H1 (cell line): ENCODE results near the gene DAPK1. TPM values are rescaled to one million over a fixed set of nuclear protein-coding genes. Genes with fewer than 3 reads are reported as not detected.

ENCODE experiments used
- CTCF ChIA-PET: fragments of 300-600 bp; sonication (Branson Sonifier 250); formaldehyde crosslinking; loops from one replicate; lab custom pipeline; 2021; ENCODE audit not compliant: partially characterized antibody; lab: Charles Lee
- POLR2A ChIA-PET: fragments of 300-600 bp; sonication (Branson Sonifier 250); formaldehyde crosslinking; loops from one replicate; lab custom pipeline; 2021; ENCODE audit warnings: inconsistent platforms; ENCODE audit not compliant: partially characterized antibody; lab: Charles Lee
- DNase-seq, 2 experiments: peaks; one replicate each; pipeline versions ENCODE4 v3.0.0 to v3.0.0-alpha.2; 2010 to 2022; ENCODE audit warnings: low spot score in 2 of 2, low read depth in 1 of 2, mixed read lengths in 1 of 2
- FAIRE-seq: peaks from 2 replicates; lab custom pipeline; 2011; peaks lifted over from hg19 to GRCh38; lab: Jason Lieb, UNC
- H2AFZ ChIP-seq: 2 replicates; pipeline ENCODE4 v1.8.1; 2012; ENCODE audit warnings: low read length, inconsistent platforms
- H2AK5ac ChIP-seq: 2 replicates; pipeline ENCODE4 v1.6.1; 2013; ENCODE audit warnings: low read depth, low read length
- H2BK120ac ChIP-seq: replicated peaks from 2 replicates; pipeline ENCODE3; 2013; ENCODE audit warnings: low read depth, low read length, inconsistent platforms
- H2BK12ac ChIP-seq: 2 replicates; pipeline ENCODE4 v1.6.1; 2013; ENCODE audit warnings: low read depth, low read length
- H2BK15ac ChIP-seq: 2 replicates; pipeline ENCODE4 v1.6.1; 2013; ENCODE audit warnings: low read length
- H2BK20ac ChIP-seq: 2 replicates; pipeline ENCODE4 v1.6.1; 2013; ENCODE audit warnings: low read length
- H2BK5ac ChIP-seq: 2 replicates; pipeline ENCODE4 v1.6.1; 2013; ENCODE audit warnings: low read depth, low read length
- H3K14ac ChIP-seq: 2 replicates; pipeline ENCODE4 v1.6.1; 2013; ENCODE audit warnings: inconsistent platforms; ENCODE audit not compliant: insufficient read length
- H3K18ac ChIP-seq: 2 replicates; pipeline ENCODE4 v1.6.1; 2013; ENCODE audit warnings: low read length; ENCODE audit errors: extremely low read depth
- H3K23ac ChIP-seq: 2 replicates; pipeline ENCODE4 v1.6.1; 2013; ENCODE audit warnings: inconsistent platforms; ENCODE audit not compliant: insufficient read length
- H3K23me2 ChIP-seq: 2 replicates; pipeline ENCODE4 v1.6.1; 2013; ENCODE audit warnings: low read depth, low read length
- H3K27ac ChIP-seq: 2 replicates; pipeline ENCODE4 v1.6.1; 2011; ENCODE audit warnings: low read depth, low read length, inconsistent platforms
- H3K27me3 ChIP-seq, 4 experiments: replicated peaks in 1 of 4; 1 replicate in 1 of 4; 2 replicates in 3 of 4; pipeline versions ENCODE4 v1.6.1 to v1.8.1; 2011 to 2013; ENCODE audit warnings: low read length in 3 of 4, mild to moderate bottlenecking in 3 of 4, inconsistent platforms in 2 of 4, mixed read lengths in 2 of 4, moderate library complexity in 1 of 4; ENCODE audit not compliant: control insufficient read depth in 3 of 4, insufficient read depth in 3 of 4; ENCODE audit errors: extremely low read depth in 1 of 4
- H3K36me3 ChIP-seq, 4 experiments: 2 replicates each; pipeline versions ENCODE4 v1.6.1 to v1.8.1; 2011 to 2013; ENCODE audit warnings: mild to moderate bottlenecking in 4 of 4, low read length in 3 of 4, moderate library complexity in 2 of 4, control low read depth in 1 of 4, inconsistent platforms in 1 of 4; ENCODE audit not compliant: insufficient read depth in 4 of 4, control insufficient read depth in 2 of 4
- H3K4ac ChIP-seq: replicated peaks from 2 replicates; pipeline ENCODE3; 2013; ENCODE audit warnings: low read length, low read depth, mixed read lengths, inconsistent platforms; ENCODE audit not compliant: insufficient read length
- H3K4me1 ChIP-seq, 4 experiments: replicated peaks in 1 of 4; 1 replicate in 1 of 4; 2 replicates in 3 of 4; pipeline versions ENCODE4 v1.6.1 to v1.8.1; 2011 to 2013; ENCODE audit warnings: low read length in 3 of 4, inconsistent platforms in 2 of 4, mixed read lengths in 1 of 4; ENCODE audit not compliant: insufficient read depth in 4 of 4, control insufficient read depth in 3 of 4
- H3K4me2 ChIP-seq, 2 experiments: 2 replicates each; pipeline versions ENCODE4 v1.6.1 to v1.8.1; 2011 to 2013; ENCODE audit warnings: low read depth in 2 of 2, low read length in 2 of 2, control low read depth in 1 of 2, inconsistent platforms in 1 of 2, mild to moderate bottlenecking in 1 of 2; ENCODE audit not compliant: insufficient read depth in 1 of 2
- H3K4me3 ChIP-seq, 4 experiments: fragments of 200-600, 300-600 bp in 1 of 4; sonication (generic), shearing (Covaris generic), sonication (Bioruptor Twin) in 1 of 4; 2 replicates each; pipeline versions ENCODE4 v1.5.1 to v1.8.1; 2011 to 2016; ENCODE audit warnings: low read length in 4 of 4, low read depth in 3 of 4, control low read depth in 2 of 4, inconsistent platforms in 2 of 4, mild to moderate bottlenecking in 2 of 4, mixed read lengths in 1 of 4, moderate library complexity in 1 of 4; ENCODE audit not compliant: insufficient read depth in 2 of 4; ENCODE audit errors: extremely low read depth in 1 of 4
- H3K56ac ChIP-seq: replicated peaks from 2 replicates; pipeline ENCODE3; 2013; ENCODE audit warnings: low read depth, mild to moderate bottlenecking, mixed read lengths, low read length, inconsistent platforms; ENCODE audit not compliant: insufficient read length
- H3K79me1 ChIP-seq: 2 replicates; pipeline ENCODE4 v1.6.1; 2013; ENCODE audit warnings: low read depth, low read length, control low read depth
- H3K79me2 ChIP-seq, 2 experiments: 2 replicates each; pipeline versions ENCODE4 v1.6.1 to v1.8.1; 2012 to 2013; ENCODE audit warnings: low read length in 2 of 2, mild to moderate bottlenecking in 2 of 2, inconsistent platforms in 1 of 2; ENCODE audit not compliant: insufficient read depth in 2 of 2, control insufficient read depth in 1 of 2
- H3K9ac ChIP-seq, 4 experiments: replicated peaks in 1 of 4; 1 replicate in 1 of 4; 2 replicates in 3 of 4; pipeline versions ENCODE4 v1.6.1 to v1.8.1; 2011 to 2013; ENCODE audit warnings: low read depth in 3 of 4, low read length in 3 of 4, control low read depth in 2 of 4, mild to moderate bottlenecking in 2 of 4, moderate library complexity in 2 of 4, inconsistent platforms in 1 of 4; ENCODE audit errors: extremely low read depth in 1 of 4
- H3K9me3 ChIP-seq, 2 experiments: 2 replicates each; pipeline versions ENCODE4 v1.6.1 to v1.8.1; 2012 to 2013; ENCODE audit warnings: mild to moderate bottlenecking in 2 of 2, moderate library complexity in 2 of 2, control low read depth in 1 of 2, inconsistent platforms in 1 of 2, low read depth in 1 of 2, low read length in 1 of 2, mixed read lengths in 1 of 2; ENCODE audit not compliant: insufficient read depth in 2 of 2
- H4K20me1 ChIP-seq, 2 experiments: replicated peaks in 1 of 2; 2 replicates each; pipeline versions ENCODE3 to v1.8.1; 2011 to 2013; ENCODE audit warnings: inconsistent platforms in 2 of 2, low read length in 2 of 2, mild to moderate bottlenecking in 1 of 2; ENCODE audit not compliant: insufficient read depth in 2 of 2, control insufficient read depth in 1 of 2
- H4K5ac ChIP-seq: 2 replicates; pipeline ENCODE4 v1.6.1; 2013; ENCODE audit warnings: low read length, low read depth, mixed read lengths, inconsistent platforms; ENCODE audit not compliant: insufficient read length
- H4K8ac ChIP-seq: 2 replicates; pipeline ENCODE4 v1.8.0; 2013; ENCODE audit warnings: mild to moderate bottlenecking, moderate library complexity, low read length, inconsistent platforms; ENCODE audit not compliant: insufficient read depth; ENCODE audit errors: extremely low read depth
- H4K91ac ChIP-seq: replicated peaks from 2 replicates; pipeline ENCODE3; 2013; ENCODE audit warnings: low read length, mixed read lengths, inconsistent platforms; ENCODE audit not compliant: insufficient read length
- CBX5 ChIP-seq: fragments of 300-800, 300-1000 bp; sonication (generic); IDR thresholded peaks from 2 replicates; pipeline ENCODE4 v1.7.1; 2016; ENCODE audit warnings: antibody characterized with exemption, low read length, low read depth
- CHD2 ChIP-seq: IDR thresholded peaks from 2 replicates; pipeline ENCODE4 v1.6.1; 2012; ENCODE audit warnings: low read length, improper control_type of control experiment
- CREB1 ChIP-seq: IDR thresholded peaks from 2 replicates; pipeline ENCODE4 v1.6.1; 2012; ENCODE audit warnings: inconsistent platforms
- CTBP2 ChIP-seq: IDR thresholded peaks from 2 replicates; pipeline ENCODE4 v1.7.0; 2011; ENCODE audit warnings: borderline replicate concordance, mild to moderate bottlenecking, moderate library complexity, mixed read lengths, low read length; ENCODE audit not compliant: insufficient read depth, insufficient read length
- EP300 ChIP-seq, 2 experiments: IDR thresholded peaks; 1 replicate in 1 of 2; 2 replicates in 1 of 2; pipeline ENCODE4 v1.6.1; 2011 to 2012; ENCODE audit warnings: low read depth in 2 of 2, low read length in 2 of 2, mild to moderate bottlenecking in 2 of 2, borderline replicate concordance in 1 of 2, inconsistent platforms in 1 of 2, moderate library complexity in 1 of 2
- HDAC2 ChIP-seq, 2 experiments: fragments of 300-600 bp in 1 of 2; sonication (generic) in 1 of 2; IDR thresholded peaks; 2 replicates each; pipeline ENCODE4 v1.6.1; 2011 to 2012; ENCODE audit warnings: low read depth in 2 of 2, low read length in 2 of 2, mild to moderate bottlenecking in 2 of 2, moderate library complexity in 2 of 2, borderline replicate concordance in 1 of 2, inconsistent platforms in 1 of 2
- KDM4A ChIP-seq: IDR thresholded peaks from one replicate; pipeline ENCODE4 v1.7.1; 2012; ENCODE audit warnings: low read depth, mild to moderate bottlenecking, moderate library complexity, low read length, inconsistent platforms; ENCODE audit not compliant: severe bottlenecking
- NRF1 ChIP-seq: IDR thresholded peaks from 2 replicates; pipeline ENCODE4 v1.6.1; 2011; ENCODE audit warnings: mild to moderate bottlenecking, low read depth, low read length, improper control_type of control experiment
- POLR2AphosphoS5 ChIP-seq: IDR thresholded peaks from 2 replicates; pipeline ENCODE4 v1.6.1; 2011; ENCODE audit warnings: low read depth, low read length
- SP1 ChIP-seq: IDR thresholded peaks from 2 replicates; pipeline ENCODE4 v1.6.1; 2011; ENCODE audit warnings: low read depth, low read length
- SUZ12 ChIP-seq: fragments of 200-600 bp; sonication (generic); IDR thresholded peaks from 2 replicates; pipeline ENCODE4 v1.6.1; 2012; ENCODE audit warnings: mild to moderate bottlenecking, inconsistent platforms, low read length, moderate library complexity, mixed read lengths
- TAF1 ChIP-seq: IDR thresholded peaks from 2 replicates; pipeline ENCODE4 v1.6.1; 2011; ENCODE audit warnings: mild to moderate bottlenecking, low read depth, low read length
- USF2 ChIP-seq: IDR thresholded peaks from 2 replicates; pipeline ENCODE4 v1.6.1; 2011; ENCODE audit warnings: low read length, improper control_type of control experiment
- WGBS, 2 experiments: shearing (Covaris generic) in 1 of 2; methylation state at CpG; one replicate each; pipeline versions ENCODE4 v1.1.6 to v1.1.7; 2013 to 2015; ENCODE audit warnings: low lambda C conversion rate in 2 of 2, mixed read lengths in 2 of 2, inconsistent platforms in 1 of 2, low coverage in 1 of 2, missing lambda C conversion rate in 1 of 2; ENCODE audit not compliant: insufficient replicate concordance in 2 of 2, insufficient coverage in 1 of 2, insufficient read length in 1 of 2; ENCODE audit errors: extremely low coverage in 1 of 2, missing lambda C conversion rate in 1 of 2; 5-methylcytosine and 5-hydroxymethylcytosine counted together
- polyA plus RNA-seq, 7 experiments: library from polyadenylated mRNA; depleted of rRNA in 3 of 7; stranded (reverse) in 5 of 7; unstranded in 2 of 7; fragments of >200 nt in 5 of 7; fragments of 200-250 nt in 2 of 7; gene quantifications; 1 replicate in 5 of 7; 2 replicates in 1 of 7; 4 replicates in 1 of 7; pipeline versions ENCODE4 v1.2.1 to v1.2.3, GENCODE V29; 2011 to 2013; ENCODE audit warnings: missing spikeins in 2 of 7, mixed read lengths in 2 of 7
- total RNA-seq: library from RNA; stranded (reverse); fragmentation: NEBNext Ultra II Directional; extraction: Animal tissue kit (Norgen Biotek cat#: 25700); gene quantifications from 2 replicates; pipeline ENCODE4 v1.2.1, GENCODE V29; 2021

Gene DAPK1
- total and polyA plus RNA-seq, 2 of the 8 experiments (the other 6 are each of a cell fraction or from before 2014, with no cell fraction given), result 62.4 to 131 TPM

DNA sequence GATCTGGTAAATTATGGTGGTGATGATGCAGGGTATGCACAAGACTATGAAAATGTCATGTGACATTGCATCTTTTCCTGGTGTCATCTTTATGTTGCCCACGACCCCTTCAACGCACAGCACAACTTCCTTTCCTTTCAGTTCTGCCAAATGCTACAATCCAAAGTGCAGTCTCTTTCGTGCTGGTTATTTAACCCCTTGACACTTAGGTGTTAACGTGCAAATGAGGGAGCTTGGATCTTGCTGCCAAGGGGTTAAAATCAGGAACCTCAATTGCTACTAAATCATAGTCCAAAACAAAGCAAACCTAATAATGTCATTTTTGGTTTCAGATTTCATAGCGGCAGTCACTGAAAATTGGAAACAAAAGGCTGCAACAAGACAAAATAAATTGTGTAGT, 244.2 kb downstream of the DAPK1 start:
- H2AK5ac ChIP-seq, result no peak overlapping the region
- FAIRE-seq (no peak), DNase-seq (no peak)
- no peaks in the 10 kb centered on the region for H3K27me3 ChIP-seq
- 91% methylated on average over 5 of the region's 5 CpGs; no CpG with 5 or more reads in 1 of the 2 experiments for WGBS, 2 experiments
- H3K18ac ChIP-seq, result no peak overlapping the region
- no peak overlapping the region for H4K91ac ChIP-seq
- no peak for TF ChIP-seq HDAC2 (IDR thresholded peaks at IDR 0.05; ENCODE audit: borderline replicate concordance in 1 of 2, low read depth in 2 of 2, low read length in 2 of 2)
- no peak for TF ChIP-seq CBX5
- TF ChIP-seq KDM4A, result no peak
- no peak for TF ChIP-seq POLR2AphosphoS5
- TF ChIP-seq SUZ12, result no peak
- no peak for TF ChIP-seq CTBP2
- TF ChIP-seq NRF1, result no peak
- TF ChIP-seq TAF1, result no peak
- TF ChIP-seq CREB1, result no peak
- TF ChIP-seq CHD2, result no peak
- TF ChIP-seq SP1, result no peak
- no peak for TF ChIP-seq EP300 (IDR thresholded peaks at IDR 0.05; ENCODE audit: borderline replicate concordance in 1 of 2, low read depth in 2 of 2, low read length in 2 of 2)
- no peak for TF ChIP-seq USF2
- no peak overlapping the region for H2BK20ac ChIP-seq
- H4K20me1 ChIP-seq, result no peaks in the 10 kb centered on the region
- no peak overlapping the region for H2BK5ac ChIP-seq
- no peak overlapping the region for H3K27ac ChIP-seq
- no peak overlapping the region for H2BK12ac ChIP-seq
- no peak overlapping the region for H3K23ac ChIP-seq
- H4K5ac ChIP-seq, result no peak overlapping the region
- no peak overlapping the region for H2BK120ac ChIP-seq
- H3K56ac ChIP-seq, result no peak overlapping the region
- H3K4ac ChIP-seq, result no peak overlapping the region
- H3K4me3 ChIP-seq, result no peak overlapping the region
- H3K9ac ChIP-seq, result no peak overlapping the region
- no peaks in the 10 kb centered on the region for H3K79me1 ChIP-seq
- H3K36me3 ChIP-seq, result no peaks in the 10 kb centered on the region
- no peak overlapping the region for H3K14ac ChIP-seq
- no peaks in the 10 kb centered on the region for H3K79me2 ChIP-seq
- no peak overlapping the region for H4K8ac ChIP-seq
- H3K23me2 ChIP-seq, result no peaks in the 10 kb centered on the region
- peaks cover 3 to 7% of the 10 kb centered on the region in 2 experiments; a peak in 1 of 4 replicates for H3K9me3 ChIP-seq
- no peak overlapping the region for H2BK15ac ChIP-seq
- H3K4me1 ChIP-seq, result no peaks in the 10 kb centered on the region
- ChIA-PET CTCF (interaction anchor here (1.0 kb wide), 1 partner anchor 13 kb away, joined by 3 read pairs; no protein-coding TSS in a partner anchor), POLR2A (no interaction called here)
- H3K4me2 ChIP-seq, result no peak overlapping the region
- no peak overlapping the region for H2AFZ ChIP-seq
